Brain microvascular endothelial cell (primary cell): ENCODE measurements around the gene HLA-DRA.

Experiments
- DNase-seq: peaks from one replicate; pipeline ENCODE4 v3.0.0-alpha.2; 2020
- H3K27ac ChIP-seq: fragments of 250-450 bp; sonication (Bioruptor Pico); 2 replicates; pipeline ENCODE4 v1.5.1; 2020; ENCODE audit warnings: mild to moderate bottlenecking, moderate library complexity
- H3K27me3 ChIP-seq: fragments of 250-450 bp; sonication (Bioruptor Pico); replicated peaks from 2 replicates; pipeline ENCODE4 v1.5.1; 2020; ENCODE audit warnings: mild to moderate bottlenecking
- H3K36me3 ChIP-seq: fragments of 250-450 bp; sonication (Bioruptor Pico); replicated peaks from 2 replicates; pipeline ENCODE4 v1.5.1; 2020; ENCODE audit warnings: mild to moderate bottlenecking
- H3K4me3 ChIP-seq: 2 replicates; pipeline ENCODE4 v1.5.1; 2011; ENCODE audit warnings: low read depth, mild to moderate bottlenecking, control low read depth, low read length, moderate library complexity
- in situ Hi-C: cut with HindIII; loops from 2 replicates; pipeline ENCODE4 v1.10.0; 2017; ENCODE audit warnings: low sequenced_read_pairs, low pct_ligation_motif_present
- TF ChIP-seq, protein P1 (sequence below): IDR thresholded peaks from 2 replicates; pipeline ENCODE4 v1.5.1; 2011; ENCODE audit warnings: low read depth, mild to moderate bottlenecking, moderate library complexity, low read length, control low read depth, inconsistent platforms; ENCODE audit errors: missing control alignments

The HLA-DRA gene

DNA sequence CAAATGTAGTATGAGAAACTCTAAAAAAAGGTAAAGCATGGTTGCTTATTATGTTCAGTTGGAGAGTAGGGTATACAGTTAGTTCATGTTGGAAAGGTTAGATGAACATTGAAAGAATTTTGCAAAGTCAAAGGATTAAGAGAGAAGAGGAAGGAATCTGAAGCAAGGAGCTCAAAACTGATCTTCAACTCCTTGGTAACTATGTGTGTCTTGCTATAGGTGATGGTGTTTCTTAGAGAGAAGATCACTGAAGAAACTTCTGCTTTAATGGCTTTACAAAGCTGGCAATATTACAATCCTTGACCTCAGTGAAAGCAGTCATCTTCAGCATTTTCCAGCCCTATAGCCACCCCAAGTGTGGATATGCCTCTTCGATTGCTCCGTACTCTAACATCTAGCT lies 4.7 kb downstream of the HLA-DRA start:
- no peak for DNase-seq
- no peak overlapping the region for H3K4me3 ChIP-seq
- no peaks in the 10 kb centered on the region for H3K36me3 ChIP-seq
- no peaks in the 10 kb centered on the region for H3K27me3 ChIP-seq
- in situ Hi-C loops, result no loop called here
- TF ChIP-seq, protein P1, sequence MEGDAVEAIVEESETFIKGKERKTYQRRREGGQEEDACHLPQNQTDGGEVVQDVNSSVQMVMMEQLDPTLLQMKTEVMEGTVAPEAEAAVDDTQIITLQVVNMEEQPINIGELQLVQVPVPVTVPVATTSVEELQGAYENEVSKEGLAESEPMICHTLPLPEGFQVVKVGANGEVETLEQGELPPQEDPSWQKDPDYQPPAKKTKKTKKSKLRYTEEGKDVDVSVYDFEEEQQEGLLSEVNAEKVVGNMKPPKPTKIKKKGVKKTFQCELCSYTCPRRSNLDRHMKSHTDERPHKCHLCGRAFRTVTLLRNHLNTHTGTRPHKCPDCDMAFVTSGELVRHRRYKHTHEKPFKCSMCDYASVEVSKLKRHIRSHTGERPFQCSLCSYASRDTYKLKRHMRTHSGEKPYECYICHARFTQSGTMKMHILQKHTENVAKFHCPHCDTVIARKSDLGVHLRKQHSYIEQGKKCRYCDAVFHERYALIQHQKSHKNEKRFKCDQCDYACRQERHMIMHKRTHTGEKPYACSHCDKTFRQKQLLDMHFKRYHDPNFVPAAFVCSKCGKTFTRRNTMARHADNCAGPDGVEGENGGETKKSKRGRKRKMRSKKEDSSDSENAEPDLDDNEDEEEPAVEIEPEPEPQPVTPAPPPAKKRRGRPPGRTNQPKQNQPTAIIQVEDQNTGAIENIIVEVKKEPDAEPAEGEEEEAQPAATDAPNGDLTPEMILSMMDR, result no peak
- H3K27ac ChIP-seq, result no peak overlapping the region

GRCh38 chr6:32445321-32445854 lies 5.7 kb downstream of the HLA-DRA start:
- TF ChIP-seq, protein P1, result no peak

GRCh38 chr6:32447932-32448331 lies 8.2 kb downstream of the HLA-DRA start:
- no peak for DNase-seq
- H3K27me3 ChIP-seq, result no peaks in the 10 kb centered on the region
- in situ Hi-C loops, result no loop called here
- TF ChIP-seq, protein P1, result no peak
- H3K27ac ChIP-seq, result no peak overlapping the region
- no peaks in the 10 kb centered on the region for H3K36me3 ChIP-seq
- H3K4me3 ChIP-seq, result no peak overlapping the region

More at GRCh38 chr6:32445321-32445854, 5.7 kb downstream of the HLA-DRA start:
- DNase-seq, result no peak
- H3K4me3 ChIP-seq, result no peak overlapping the region
- no peaks in the 10 kb centered on the region for H3K27me3 ChIP-seq
- H3K36me3 ChIP-seq, result no peaks in the 10 kb centered on the region
- in situ Hi-C loops, result no loop called here
- H3K27ac ChIP-seq, result no peak overlapping the region

GRCh38 chr6:32449088-32449736 lies 9.5 kb downstream of the HLA-DRA start:
- Histone ChIP-seq H3K4me3 (no peak overlapping the region), H3K27ac (no peak overlapping the region), H3K27me3 (no peaks in the 10 kb centered on the region), H3K36me3 (no peaks in the 10 kb centered on the region)
- TF ChIP-seq, protein P1, result no peak
- in situ Hi-C loops, result no loop called here
- DNase-seq, result no peak

DNA sequence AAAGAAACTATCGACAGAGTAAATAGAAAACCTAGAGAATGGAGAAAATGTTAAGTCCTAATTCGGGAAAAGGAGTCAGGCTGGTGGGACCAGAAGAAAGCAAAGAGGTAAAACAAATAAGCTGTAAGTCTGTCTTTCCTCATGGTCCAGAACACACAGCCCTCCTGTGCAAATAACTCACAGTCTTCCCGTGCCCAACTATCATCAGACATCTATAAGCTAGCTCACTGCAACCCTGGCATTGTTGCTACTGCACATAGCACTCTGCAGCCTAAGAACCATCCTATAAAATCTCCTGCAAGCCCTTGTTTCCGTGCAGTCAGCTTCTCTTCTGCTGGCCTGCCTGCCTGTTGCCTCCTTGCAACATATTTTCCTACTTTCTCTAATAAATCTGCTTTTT lies 17.4 kb downstream of the HLA-DRA start:
- Histone ChIP-seq H3K27me3 (no peaks in the 10 kb centered on the region), H3K4me3 (no peak overlapping the region), H3K36me3 (no peaks in the 10 kb centered on the region), H3K27ac (no peak overlapping the region)
- no peak for DNase-seq
- in situ Hi-C loops, result no loop called here
- TF ChIP-seq, protein P1, result no peak
